ENCODE results near the gene DCTPP1.
"Not testable (repeated sequence)": the region's sequence is repeated elsewhere in the genome, so short reads cannot be mapped to it uniquely, and the experiment has no call there.

DCTPP1 gene

GRCh38 chr16:30429678-30430427 is at the start of gene DCTPP1:
TSS of gene DCTPP1 (minus strand) at chr16:30430030. CDS start at chr16:30429980, 50 bp downstream.
- DNase-seq, result peak; percentile 99

- DNase-seq, result no peak
Measured at GRCh38 chr16:30478766-30479478, 49.1 kb upstream of the DCTPP1 start.

- DNase-seq, result not testable (repeated sequence)
Measured at GRCh38 chr16:30477773-30478172, 47.9 kb upstream of the DCTPP1 start.

- no peak for DNase-seq
Measured at GRCh38 chr16:30476991-30477390, 47.2 kb upstream of the DCTPP1 start.

GRCh38 chr16:30474684-30475083 is 44.9 kb upstream of the DCTPP1 start:
- no peak for DNase-seq

GRCh38 chr16:30474074-30474452 is 44.2 kb upstream of the DCTPP1 start:
- DNase-seq, result no peak

- DNase-seq, result no peak
Measured at GRCh38 chr16:30473231-30474073, 43.6 kb upstream of the DCTPP1 start.

- DNase-seq, result no peak
Measured at GRCh38 chr16:30472328-30472942, 42.6 kb upstream of the DCTPP1 start, which contains the start of gene ITGAL. TSS of gene ITGAL (plus strand) at chr16:30472742. CDS start at chr16:30472838, 96 bp downstream.

- no peak for DNase-seq
Measured at GRCh38 chr16:30470632-30470995, 40.8 kb upstream of the DCTPP1 start.

- DNase-seq, result no peak
Measured at GRCh38 chr16:30470170-30470512, 40.3 kb upstream of the DCTPP1 start.

- no peak for DNase-seq
Measured at GRCh38 chr16:30464078-30464477, 34.2 kb upstream of the DCTPP1 start.

GRCh38 chr16:30461426-30461825 is 31.6 kb upstream of the DCTPP1 start:
- not testable (repeated sequence) for DNase-seq

- DNase-seq, result no peak
Measured at GRCh38 chr16:30459456-30459855, 29.6 kb upstream of the DCTPP1 start.

GRCh38 chr16:30458561-30459394 is 28.9 kb upstream of the DCTPP1 start:
- no peak for DNase-seq

- no peak for DNase-seq
Measured at GRCh38 chr16:30457743-30458560, 28.1 kb upstream of the DCTPP1 start.

- no peak for DNase-seq
Measured at GRCh38 chr16:30457256-30457655, 27.4 kb upstream of the DCTPP1 start.

GRCh38 chr16:30456302-30456701 is 26.5 kb upstream of the DCTPP1 start:
- DNase-seq, result no peak

- not testable (repeated sequence) for DNase-seq
Measured at GRCh38 chr16:30452709-30453580, 23.1 kb upstream of the DCTPP1 start.

- no peak for DNase-seq
Measured at GRCh38 chr16:30449116-30449435, 19.2 kb upstream of the DCTPP1 start.

GRCh38 chr16:30447512-30448226 is 17.8 kb upstream of the DCTPP1 start:
- DNase-seq, result no peak
